GM12878 (cell line): ENCODE measurements around the gene NR6A1. TPM values are rescaled to one million over a fixed set of nuclear protein-coding genes. Genes with fewer than 3 reads are reported as not detected.

Source experiments
- ATAC-seq: fragments of 200-7000 bp; cut with Tn5 transposase; 3 replicates; pipeline ENCODE4 v1.9.1; 2020; ENCODE audit warnings: mild to moderate bottlenecking, moderate library complexity
- BruUV-seq: library from RNA; stranded (reverse); fragments of 400-500 nt; replicated peaks from 2 replicates; lab custom pipeline; 2021; lab: Mats Ljungman, UMichigan
- CTCF ChIA-PET: fragments of 300-600 bp; sonication (Branson Sonifier 250); formaldehyde crosslinking; extraction: SDS; loops from one replicate; lab custom pipeline; 2021; ENCODE audit warnings: inconsistent platforms; lab: Yijun Ruan, JAX
- POLR2A ChIA-PET: fragments of 350-600 bp; formaldehyde crosslinking; extraction: SDS; loops from one replicate; lab custom pipeline; 2021; ENCODE audit warnings: inconsistent platforms; lab: Charles Lee
- RAD21 ChIA-PET: fragments of 300-600 bp; sonication (Branson Sonifier 250); formaldehyde crosslinking; loops from one replicate; lab custom pipeline; 2023; ENCODE audit warnings: antibody characterized with exemption; ENCODE audit not compliant: unreplicated experiment; lab: Charles Lee
- SMC1A ChIA-PET: fragments of 300-600 bp; sonication (Branson Sonifier 250); formaldehyde crosslinking; loops from one replicate; lab custom pipeline; 2023; ENCODE audit not compliant: unreplicated experiment, uncharacterized antibody; lab: Charles Lee
- DNase-seq: peaks from one replicate; pipeline ENCODE4 v3.0.0-alpha.2; 2011; ENCODE audit warnings: low read depth, low spot score
- FAIRE-seq: peaks from 3 replicates; lab custom pipeline; 2011; peaks lifted over from hg19 to GRCh38; lab: Jason Lieb, UNC
- H2AFZ ChIP-seq: 2 replicates; pipeline ENCODE4 v1.6.0; 2011; ENCODE audit warnings: low read depth, low read length, control low read depth; ENCODE audit not compliant: control insufficient read depth
- H3K27ac ChIP-seq: 2 replicates; pipeline ENCODE4 v1.5.1; 2011; ENCODE audit warnings: control low read depth; ENCODE audit not compliant: control insufficient read depth, insufficient read depth
- H3K27me3 ChIP-seq, 2 experiments: replicated peaks in 1 of 2; 2 replicates each; pipeline versions ENCODE4 v1.6.0 to v1.6.1; 2011; ENCODE audit warnings: low read length in 1 of 2; ENCODE audit not compliant: control insufficient read depth in 2 of 2, insufficient read depth in 2 of 2
- H3K36me3 ChIP-seq, 2 experiments: 2 replicates each; pipeline ENCODE4 v1.5.1; 2011; ENCODE audit warnings: low read length in 1 of 2; ENCODE audit not compliant: control insufficient read depth in 2 of 2, insufficient read depth in 2 of 2
- H3K4me1 ChIP-seq: 2 replicates; pipeline ENCODE4 v1.6.1; 2011; ENCODE audit warnings: mild to moderate bottlenecking, low read length, moderate library complexity, mixed read lengths; ENCODE audit not compliant: control insufficient read depth, insufficient read depth
- H3K4me2 ChIP-seq: 2 replicates; pipeline ENCODE4 v1.6.0; 2011; ENCODE audit warnings: control low read depth; ENCODE audit not compliant: control insufficient read depth, insufficient read depth
- H3K4me3 ChIP-seq: fragments of 200-600 bp; sonication (generic); 2 replicates; pipeline ENCODE4 v1.5.1; 2016
- H3K79me2 ChIP-seq: 2 replicates; pipeline ENCODE4 v1.6.0; 2011; ENCODE audit warnings: low read length; ENCODE audit not compliant: control insufficient read depth, insufficient read depth
- H3K9ac ChIP-seq: 2 replicates; pipeline ENCODE4 v1.8.0; 2011; ENCODE audit warnings: low read length, control low read depth, mixed read lengths; ENCODE audit not compliant: control insufficient read depth, insufficient read depth
- H3K9me3 ChIP-seq: replicated peaks from 3 replicates; pipeline ENCODE4 v1.5.1; 2011; ENCODE audit warnings: mild to moderate bottlenecking, low read length; ENCODE audit not compliant: control insufficient read depth, insufficient read depth
- H4K20me1 ChIP-seq: 2 replicates; pipeline ENCODE4 v1.6.0; 2011; ENCODE audit not compliant: control insufficient read depth, insufficient read depth
- ETV6 ChIP-seq, 2 experiments: fragments of 450-650 bp in 1 of 2; IDR thresholded peaks in 1 of 2; conservative IDR thresholded peaks in 1 of 2; 2 replicates each; pipeline ENCODE4 v1.6.1; 2014; ENCODE audit warnings: antibody characterized with exemption in 1 of 2, borderline replicate concordance in 1 of 2, low read depth in 1 of 2, mild to moderate bottlenecking in 1 of 2, moderate library complexity in 1 of 2
- GATAD2B ChIP-seq: fragments of 450-650 bp; conservative IDR thresholded peaks from 2 replicates; pipeline ENCODE4 v1.6.1; 2017; ENCODE audit warnings: low read depth, mild to moderate bottlenecking, moderate library complexity
- TAF1 ChIP-seq: IDR thresholded peaks from 2 replicates; pipeline ENCODE4 v1.6.1; 2011; ENCODE audit warnings: mild to moderate bottlenecking, low read depth, low read length, borderline replicate concordance
- ZBTB4 ChIP-seq: fragments of 450-650 bp; formaldehyde crosslinking; IDR thresholded peaks from 2 replicates; pipeline ENCODE4 v1.4.0; 2022; ENCODE audit warnings: mild to moderate bottlenecking, moderate library complexity
- ZNF384 ChIP-seq: IDR thresholded peaks from 2 replicates; pipeline ENCODE4 v1.6.1; 2012; ENCODE audit warnings: low read depth, mild to moderate bottlenecking, low read length, improper control_type of control experiment, borderline replicate concordance
- ZNF622 ChIP-seq: fragments of 450-650 bp; IDR thresholded peaks from 2 replicates; pipeline ENCODE4 v1.6.1; 2017; ENCODE audit warnings: mild to moderate bottlenecking, inconsistent platforms
- WGBS: methylation state at CpG from one replicate; pipeline ENCODE4 v1.1.6; 2016; ENCODE audit warnings: low lambda C conversion rate; ENCODE audit not compliant: insufficient replicate concordance, insufficient coverage; ENCODE audit errors: missing lambda C conversion rate; 5-methylcytosine and 5-hydroxymethylcytosine counted together
- in situ Hi-C: fragments of 300-500 bp; cut with MboI; formaldehyde crosslinking; loops from 9 replicates; pipeline ENCODE4 v1.14.3; 2018; ENCODE audit warnings: mixed read lengths
- intact Hi-C: fragments of 100-400 bp; cut with micrococcal nuclease; formaldehyde crosslinking; loops from one replicate; pipeline ENCODE4 v1.14.2; 2022; ENCODE audit not compliant: unreplicated experiment
- polyA plus RNA-seq, 11 experiments: library from polyadenylated mRNA; depleted of rRNA in 4 of 11; unstranded in 6 of 11; stranded (reverse) in 5 of 11; fragments of >200 nt; fragmentation: Nextera tagmentation in 4 of 11; fragmentation: Illumina TruSeq in 1 of 11; extraction: Ambion mirVana in 4 of 11; extraction: Trizol in 1 of 11; gene quantifications; 1 replicate in 1 of 11; 2 replicates in 10 of 11; pipeline versions ENCODE4 v1.2.1 to v1.2.3, GENCODE V29; 2011 to 2016; ENCODE audit warnings: inconsistent platforms in 2 of 11, missing spikeins in 2 of 11, low read depth in 1 of 11
- total RNA-seq, 4 experiments: library from RNA; depleted of rRNA in 3 of 4; stranded (reverse); fragments of >200 nt in 3 of 4; fragmentation: Illumina TruSeq in 1 of 4; extraction: Trizol in 1 of 4; gene quantifications; 2 replicates each; pipeline versions ENCODE4 v1.2.1 to v1.2.3, GENCODE V29; 2013 to 2021

NR6A1 gene
- total and polyA plus RNA-seq, 10 of the 15 experiments (the other 5 are each of a cell fraction or from before 2014, with no cell fraction given), result 1.2 to 9.2 (median 4.6) TPM

DNA sequence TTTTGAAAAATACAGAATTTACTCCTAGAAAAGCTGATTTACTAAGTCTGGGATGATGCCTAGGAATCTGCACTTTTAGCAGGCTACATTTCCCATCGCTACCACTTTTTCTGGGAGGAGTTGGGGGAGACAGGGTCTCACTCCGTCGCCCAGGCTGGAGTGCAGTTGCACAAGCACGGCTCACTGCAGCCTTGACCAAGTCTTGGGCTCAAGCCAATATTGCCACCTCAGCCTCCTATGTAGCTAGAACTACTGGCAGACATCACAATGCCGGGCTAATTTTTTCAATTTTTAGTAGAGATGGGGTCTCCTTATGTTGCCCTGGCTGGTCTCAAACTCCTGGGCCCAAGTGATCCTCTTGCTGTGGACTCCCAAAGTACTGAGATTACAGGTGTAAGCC is 85.9 kb downstream of the NR6A1 start:
- no peaks in the 10 kb centered on the region for H4K20me1 ChIP-seq
- RAD21 ChIA-PET, result no interaction called here
- TF ChIP-seq ZNF384, result no peak
- no peak for TF ChIP-seq ZBTB4 (CRISPR knock-in tag)
- TF ChIP-seq GATAD2B, result no peak
- no peak for TF ChIP-seq ETV6 (conservative IDR thresholded peaks at IDR 0.05 in 1 of 2, IDR thresholded peaks at IDR 0.05 in 1 of 2; ENCODE audit: borderline replicate concordance in 1 of 2, low read depth in 1 of 2)
- TF ChIP-seq ZNF622, result no peak
- TF ChIP-seq TAF1, result no peak
- in situ Hi-C loops (no loop called here), intact Hi-C loops (no loop called here)
- peaks cover 3% of the 10 kb centered on the region for H3K79me2 ChIP-seq
- peaks cover 5% of the 10 kb centered on the region for H3K4me1 ChIP-seq
- H3K9me3 ChIP-seq, result no peaks in the 10 kb centered on the region; the same call in 2 of the 3 replicates
- BruUV-seq, result no TSS peak
- CTCF ChIA-PET, result interaction anchor here (1.0 to 3.8 kb wide), 4 partner anchors 9 to 68 kb away, joined by 3 to 15 read pairs (median 6); no protein-coding TSS in a partner anchor
- peaks cover 1 to 6% of the 10 kb centered on the region in 2 experiments; a peak in 2 of 4 replicates for H3K36me3 ChIP-seq
- FAIRE-seq (no peak), DNase-seq (no peak), ATAC-seq (no peak)
- WGBS, result 79% methylated on average over 5 of the region's 5 CpGs
- POLR2A ChIA-PET, result no interaction called here
- H3K27ac ChIP-seq, result no peak overlapping the region
- no peak overlapping the region for H3K9ac ChIP-seq
- H2AFZ ChIP-seq, result no peak overlapping the region
- SMC1A ChIA-PET, result interaction anchor here (1.6 to 5.0 kb wide), 3 partner anchors 9 to 68 kb away, joined by 4 to 22 read pairs (median 5); no protein-coding TSS in a partner anchor
- no peak overlapping the region for H3K4me3 ChIP-seq
- H3K27me3 ChIP-seq, result no peaks in the 10 kb centered on the region
- no peak overlapping the region for H3K4me2 ChIP-seq
